SHP77 (cell line): ENCODE measurements around the gene GPR25.

ENCODE experiments used
- DNase-seq, 2 experiments: peaks; one replicate each; lab custom pipeline; 2025; lab: John Stamatoyannopoulos, UW

GPR25 gene

GRCh38 chr1:200873671-200874397, 1.1 kb downstream of the GPR25 start:
- no peak for DNase-seq

- no peak for DNase-seq
Observed at GRCh38 chr1:200874694-200875093, 1.9 kb downstream of the GPR25 start.

DNA sequence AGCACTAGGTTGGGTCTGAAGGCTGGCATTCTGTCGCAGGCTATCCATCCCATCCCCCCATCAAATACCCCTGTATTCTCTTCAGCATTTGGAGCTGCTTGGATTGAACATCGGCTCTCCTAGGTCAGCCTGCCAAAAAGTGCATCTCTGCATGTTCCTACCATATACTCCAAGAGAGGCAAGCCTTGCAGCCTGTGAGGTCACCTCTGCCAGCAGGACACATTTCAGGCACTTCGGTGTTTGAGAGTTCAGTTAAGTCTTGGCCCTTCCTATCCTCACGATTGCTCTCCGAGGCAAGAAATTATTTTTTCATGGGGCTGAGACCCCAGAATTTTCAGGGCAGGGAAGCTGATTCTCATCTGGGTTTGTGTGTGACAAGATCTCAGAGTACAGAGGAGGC, 2.6 kb downstream of the GPR25 start:
- DNase-seq: no peak

- no peak for DNase-seq
Observed at GRCh38 chr1:200877010-200877409, 4.2 kb downstream of the GPR25 start.

GRCh38 chr1:200877839-200878551, 5.2 kb downstream of the GPR25 start:
- no peak for DNase-seq

DNA sequence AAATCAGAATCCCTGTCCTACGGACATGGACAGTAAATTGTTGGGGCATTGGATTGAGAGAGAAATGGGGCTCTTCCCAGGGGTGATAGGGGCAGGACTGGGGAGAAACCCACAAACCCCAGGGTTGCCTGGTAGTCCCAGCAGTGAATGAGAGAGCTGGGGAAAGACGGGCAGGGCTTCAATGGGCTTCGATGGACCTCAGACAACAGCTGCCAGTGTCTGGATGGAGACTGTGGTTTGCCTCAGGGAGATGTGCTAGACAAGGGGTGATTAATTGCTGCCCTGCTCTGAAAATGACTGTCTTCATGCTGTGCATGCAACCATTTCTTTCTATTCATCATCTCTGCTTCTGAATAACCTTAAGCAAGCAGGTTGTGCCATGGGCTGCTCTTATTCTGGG, 7.4 kb downstream of the GPR25 start:
- DNase-seq: no peak

- no peak for DNase-seq
Observed at GRCh38 chr1:200883118-200883517, 10.3 kb downstream of the GPR25 start.

GRCh38 chr1:200885623-200886402, 13.0 kb downstream of the GPR25 start:
- DNase-seq: no peak

- no peak for DNase-seq
Observed at GRCh38 chr1:200886594-200886993, 13.8 kb downstream of the GPR25 start.

DNA sequence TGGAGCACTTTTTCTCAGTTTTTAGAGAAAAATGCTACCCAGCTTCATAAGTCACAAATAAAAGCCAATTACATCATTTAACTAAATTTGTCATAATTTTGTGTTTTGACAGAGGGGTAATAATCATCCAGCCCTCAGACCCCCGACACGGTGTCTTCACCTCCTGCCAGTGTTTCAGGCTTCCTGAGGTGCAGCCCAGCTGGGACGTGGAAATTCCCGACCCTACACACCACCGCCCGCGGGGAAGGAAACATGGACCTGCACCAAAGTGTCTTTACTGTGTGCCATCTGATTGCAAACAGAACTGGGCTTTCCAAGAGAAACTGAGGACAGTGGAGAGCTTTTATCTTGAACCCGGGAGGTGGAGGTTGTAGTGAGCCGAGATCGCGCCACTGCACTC, 14.3 kb downstream of the GPR25 start:
- DNase-seq: no peak

DNA sequence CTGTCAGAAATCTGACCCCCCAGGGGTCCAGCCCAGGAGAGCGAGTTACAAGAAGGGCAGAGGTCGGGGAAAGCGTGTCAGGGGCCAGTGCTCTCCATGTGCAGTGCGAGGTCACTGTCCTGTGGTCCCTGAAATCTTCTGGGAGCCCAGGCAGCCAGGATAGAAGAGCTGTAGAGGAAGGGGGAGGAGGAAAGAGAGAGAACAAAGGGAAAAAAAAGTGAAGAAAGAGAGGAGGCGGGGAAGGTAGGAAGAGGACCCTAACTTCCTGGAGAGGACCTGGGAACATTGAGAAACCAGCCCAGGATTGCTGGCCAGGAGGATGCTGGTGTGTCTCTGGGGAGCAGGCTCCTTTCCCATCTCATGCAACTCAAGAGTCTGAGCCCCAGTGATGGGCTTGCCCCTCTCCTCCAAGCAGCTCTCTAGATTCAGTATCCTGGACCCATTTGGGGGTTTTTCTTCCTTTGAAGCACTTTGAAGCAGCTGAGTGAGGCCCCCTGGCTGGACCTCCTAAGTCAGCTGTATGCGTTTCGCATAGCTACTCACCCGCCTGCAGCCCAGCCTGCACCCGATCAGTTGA, 15.1 kb downstream of the GPR25 start:
- no peak for DNase-seq

DNA sequence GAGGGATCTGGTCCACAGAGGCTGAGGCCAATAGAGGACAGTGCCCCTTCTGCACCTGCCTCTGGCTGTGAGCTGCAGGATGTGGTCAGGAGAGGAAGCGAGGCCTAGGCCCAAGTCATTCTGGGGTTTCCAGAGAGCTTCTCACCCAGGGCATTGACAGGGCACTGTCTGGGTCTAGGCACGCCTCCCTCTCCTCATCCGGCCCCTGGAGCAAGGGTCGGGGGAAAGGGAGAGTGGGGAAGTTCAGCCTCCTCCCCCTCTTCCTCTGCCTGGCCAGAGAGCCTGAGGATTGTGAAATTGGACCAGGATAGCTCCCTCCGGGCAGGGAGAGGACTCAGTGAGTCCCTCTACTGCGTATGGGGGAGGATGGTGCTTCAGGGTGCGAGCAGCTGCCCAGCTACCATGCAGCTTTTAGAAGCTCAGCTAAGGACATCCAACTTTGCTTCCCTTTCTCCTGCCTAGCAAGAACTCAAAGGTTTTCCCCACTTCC, 15.6 kb downstream of the GPR25 start:
- DNase-seq: no peak

DNA sequence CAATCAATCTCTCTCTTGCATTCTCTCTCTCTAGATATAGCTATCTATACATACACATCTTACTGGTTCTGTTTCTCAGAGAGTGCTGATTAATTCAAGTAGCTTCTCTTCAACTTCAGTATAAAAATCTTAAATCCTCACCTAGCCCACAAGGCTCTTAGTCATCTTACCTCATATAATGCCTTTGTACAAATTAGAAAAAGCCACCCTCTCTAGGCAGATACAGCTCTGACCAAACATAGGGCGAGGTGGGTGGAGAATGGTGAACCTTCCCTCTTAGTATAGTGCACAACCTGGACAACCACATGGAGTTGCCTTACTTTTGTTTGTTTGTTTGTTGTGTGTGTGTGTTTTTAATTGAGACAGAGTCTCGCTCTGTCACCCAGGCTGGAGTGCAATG, 16.8 kb downstream of the GPR25 start:
- DNase-seq: no peak

DNA sequence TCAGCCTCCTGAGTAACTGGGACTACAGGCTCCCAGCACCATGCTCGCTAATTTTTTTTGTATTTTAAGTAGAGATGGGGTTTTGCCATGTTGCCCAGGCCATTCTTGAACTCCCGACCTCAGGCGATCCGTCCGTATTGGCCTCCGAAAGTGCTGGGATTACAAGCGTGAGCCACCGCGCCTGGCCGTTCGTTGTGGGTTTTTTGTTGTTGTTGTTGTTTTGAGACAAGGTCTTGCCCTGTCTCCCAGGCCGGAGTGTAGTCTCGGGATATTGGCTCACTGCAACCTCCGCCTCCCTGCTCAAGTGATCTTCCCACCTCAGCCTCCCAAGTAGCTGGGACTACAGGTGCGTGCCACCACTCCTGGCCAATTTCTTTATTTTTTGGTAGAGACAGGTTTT, 17.2 kb downstream of the GPR25 start:
- no peak for DNase-seq

- no peak for DNase-seq
Observed at GRCh38 chr1:200890818-200891773, 18.3 kb downstream of the GPR25 start.

- no peak for DNase-seq
Observed at GRCh38 chr1:200891774-200892157, 19.0 kb downstream of the GPR25 start.

DNA sequence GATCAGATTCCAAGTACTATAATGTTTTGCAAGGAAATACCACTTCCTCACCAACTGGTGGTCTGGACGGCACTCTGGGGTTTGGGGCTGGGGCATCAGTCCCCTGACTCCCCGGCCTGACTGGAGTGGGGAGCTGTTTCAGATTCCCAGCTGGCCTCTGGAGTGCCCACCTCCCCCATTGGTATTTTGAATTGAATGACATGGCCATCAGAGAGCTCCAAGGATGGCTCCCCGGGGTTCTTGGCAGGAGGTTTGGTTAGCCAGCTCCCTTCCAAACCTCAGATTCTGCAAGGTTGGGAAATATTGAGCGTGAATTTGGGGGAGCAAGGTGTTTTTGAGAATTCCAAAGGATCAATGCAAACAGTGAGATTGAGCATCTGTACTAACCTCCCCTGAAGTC, 19.8 kb downstream of the GPR25 start:
- no peak for DNase-seq

GRCh38 chr1:200892958-200893357, 20.2 kb downstream of the GPR25 start:
- DNase-seq: no peak

DNA sequence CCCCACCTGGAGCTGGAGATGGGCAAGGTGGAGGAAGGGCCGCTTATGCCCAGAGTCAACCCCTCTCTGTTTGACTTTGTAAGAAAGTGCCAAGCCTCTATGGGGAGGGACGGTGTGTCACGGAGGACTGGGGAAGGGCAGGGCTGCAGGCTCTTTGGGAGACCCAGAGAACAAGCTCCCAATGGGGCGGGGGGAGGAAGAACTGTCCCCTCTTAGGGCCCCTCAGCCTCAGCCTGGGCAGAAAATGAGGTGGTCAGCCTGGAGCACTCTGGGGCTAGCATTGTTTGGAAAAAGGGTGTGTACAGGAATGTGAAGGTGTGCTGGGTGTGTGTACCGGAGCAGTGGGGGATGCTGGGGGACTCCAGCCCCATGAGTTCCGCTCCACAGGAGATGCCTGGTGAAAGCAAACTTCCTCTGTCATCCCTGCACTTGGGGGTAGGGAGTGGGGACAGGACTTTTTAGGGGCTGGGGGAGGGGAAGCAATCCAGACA, 20.7 kb downstream of the GPR25 start:
- DNase-seq: no peak

DNA sequence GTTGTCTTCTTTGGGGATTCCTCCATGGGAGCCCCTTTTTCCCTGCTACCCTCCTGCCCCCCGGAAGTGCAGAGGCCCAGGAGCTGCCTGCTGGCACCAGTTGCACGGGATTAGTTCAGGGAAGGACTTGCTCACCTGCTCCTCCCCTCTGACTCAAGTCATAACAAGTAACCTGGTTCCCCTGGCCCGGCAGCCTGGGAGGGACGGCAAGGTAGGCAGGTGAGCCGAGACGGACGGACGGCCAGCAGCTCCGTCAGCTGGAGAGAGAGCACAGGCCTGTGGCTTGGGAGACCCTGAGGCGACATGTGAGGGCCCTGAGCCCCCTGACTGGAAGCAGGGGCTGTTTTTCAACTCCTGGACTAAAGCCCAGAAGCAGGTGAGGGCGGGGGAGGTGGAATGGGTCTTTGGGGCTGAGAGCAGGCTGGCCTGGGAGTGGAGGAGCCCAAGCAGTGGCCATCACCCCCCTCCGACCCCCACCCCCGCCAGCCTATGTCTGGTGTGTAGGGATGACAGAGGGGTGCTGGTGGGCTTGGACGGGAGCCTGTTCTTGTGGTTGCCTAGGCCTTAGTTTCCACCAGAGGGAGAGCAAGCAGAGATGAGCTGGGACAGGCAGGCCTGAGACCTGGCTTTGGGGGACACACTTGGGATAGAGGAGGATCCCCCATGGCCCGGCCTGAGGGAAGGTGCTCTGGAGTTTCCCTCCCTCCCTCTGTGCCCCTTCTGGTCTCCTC, 22.1 kb downstream of the GPR25 start, which contains the start of gene INAVA:
Gene INAVA (plus strand): TSS at position 189 of the 731 bp plus-strand sequence. CDS start 3,501 bp downstream, outside the sequence.
- DNase-seq: no peak
